SIG-M5 treated with dmso at 0.1 percent for 504 hours (cell line): Measurements from ENCODE around the gene DYRK2.
"Not testable (repeated sequence)": the region's sequence is repeated elsewhere in the genome, so short reads cannot be mapped to it uniquely, and the experiment has no call there.

Experiments used
- DNase-seq: peaks from one replicate; lab custom pipeline; 2025; ENCODE audit not compliant: unreplicated experiment; lab: John Stamatoyannopoulos, UW

DYRK2 gene

DNA sequence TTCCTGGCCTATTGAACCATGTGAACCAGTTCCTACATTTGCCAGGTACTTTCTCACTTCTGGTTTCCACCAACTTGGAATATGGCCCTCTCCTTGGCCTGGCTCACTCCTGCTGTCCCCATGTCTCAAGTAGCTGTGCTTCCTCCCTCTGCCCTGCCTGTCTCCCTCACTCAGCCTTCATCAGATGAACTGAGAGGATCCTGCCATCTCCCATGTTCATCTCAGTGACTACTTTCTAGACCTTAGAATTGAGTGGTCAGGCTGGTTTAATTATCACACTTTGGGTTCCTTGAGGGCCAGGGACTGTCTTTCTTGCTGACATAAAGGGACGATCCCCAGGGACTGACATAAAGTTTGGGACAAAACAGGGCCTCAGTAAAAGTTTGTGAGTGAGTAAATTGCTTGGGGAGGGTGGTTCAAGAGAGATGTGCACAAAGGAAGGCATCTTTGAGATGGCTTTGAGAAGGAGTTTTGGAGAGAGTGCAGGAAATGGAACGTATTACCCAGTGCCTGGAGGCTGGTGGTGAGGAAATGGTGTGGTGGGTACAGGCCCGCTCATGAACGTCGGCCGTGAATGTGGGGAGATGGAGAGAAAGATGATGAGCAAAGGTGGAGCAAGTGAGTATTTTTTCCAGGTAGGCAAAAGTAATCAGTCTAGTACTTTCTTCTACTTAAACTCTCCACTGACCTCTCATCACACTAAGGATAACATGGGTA is 20.8 kb downstream of the DYRK2 start:
- no peak for DNase-seq

GRCh38 chr12:67669934-67670631 is 21.5 kb downstream of the DYRK2 start:
- no peak for DNase-seq

- DNase-seq: no peak
Observed at GRCh38 chr12:67671419-67671818, 22.9 kb downstream of the DYRK2 start.

- DNase-seq: no peak
Observed at GRCh38 chr12:67671892-67672291, 23.3 kb downstream of the DYRK2 start.

GRCh38 chr12:67672507-67672906 is 24.0 kb downstream of the DYRK2 start:
- not testable (repeated sequence) for DNase-seq

DNA sequence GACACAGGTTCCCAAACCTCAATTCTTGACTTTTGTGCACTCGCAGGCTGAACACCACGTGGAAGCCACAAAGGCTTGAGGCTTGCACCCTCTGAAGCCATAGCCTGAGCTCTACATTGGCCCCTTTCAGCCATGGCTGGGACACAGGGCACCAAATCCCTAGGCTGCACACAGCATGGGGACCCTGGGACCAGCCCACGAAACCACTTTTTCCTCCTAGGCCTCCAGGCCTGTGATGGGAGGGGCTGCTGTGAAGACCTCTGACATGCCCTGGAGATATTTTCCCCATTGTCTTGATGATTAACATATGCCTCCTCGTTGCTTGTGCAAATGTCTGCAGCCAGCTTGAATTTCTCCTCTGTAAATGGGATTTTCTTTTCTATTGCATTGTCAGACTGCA is 25.0 kb downstream of the DYRK2 start:
- DNase-seq: not testable (repeated sequence)

- DNase-seq: no peak
Observed at GRCh38 chr12:67674417-67674816, 25.9 kb downstream of the DYRK2 start.

- no peak for DNase-seq
Observed at GRCh38 chr12:67676624-67677023, 28.1 kb downstream of the DYRK2 start.

- no peak for DNase-seq
Observed at GRCh38 chr12:67677166-67677565, 28.6 kb downstream of the DYRK2 start.

- no peak for DNase-seq
Observed at GRCh38 chr12:67681105-67681778, 32.7 kb downstream of the DYRK2 start.

- no peak for DNase-seq
Observed at GRCh38 chr12:67681941-67682620, 33.5 kb downstream of the DYRK2 start.

DNA sequence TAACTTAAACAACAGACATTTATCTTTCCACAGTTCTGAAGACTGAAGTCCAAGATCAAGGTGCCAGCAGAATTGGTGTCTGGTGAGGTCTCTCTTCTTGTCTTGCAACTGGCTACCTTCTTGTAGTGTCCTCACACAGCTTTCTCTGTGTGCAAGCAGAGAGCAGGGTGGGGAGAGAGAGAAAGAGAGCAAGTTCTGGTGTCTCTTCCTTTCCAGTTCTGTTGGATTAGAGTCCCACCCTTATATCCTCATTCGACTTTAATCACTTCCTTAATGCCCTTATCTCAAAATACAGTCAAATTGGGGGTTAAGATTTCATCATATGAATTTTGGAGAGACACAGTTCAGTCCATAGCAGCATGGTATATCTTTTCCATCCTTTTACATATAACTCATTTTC is 40.8 kb downstream of the DYRK2 start:
- DNase-seq: no peak

DNA sequence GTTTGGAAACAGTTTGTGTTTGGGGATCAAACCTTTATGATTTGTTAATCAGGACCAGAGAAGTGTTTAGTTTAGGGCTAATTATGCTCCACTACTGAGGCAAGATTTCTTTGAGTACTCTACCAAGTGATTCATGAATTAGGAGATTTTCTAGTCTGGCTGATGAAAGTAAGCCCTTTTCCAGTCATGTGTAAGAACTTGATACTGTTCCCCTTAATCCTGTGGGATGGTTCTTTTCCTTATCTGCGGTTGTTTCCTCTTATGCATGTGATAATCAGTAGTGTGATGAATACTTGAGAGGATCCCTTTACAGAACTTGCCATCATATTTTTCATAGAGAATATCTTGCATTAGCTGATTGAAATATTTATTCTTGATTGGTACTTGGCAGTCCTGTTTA is 42.1 kb downstream of the DYRK2 start:
- DNase-seq: no peak

DNA sequence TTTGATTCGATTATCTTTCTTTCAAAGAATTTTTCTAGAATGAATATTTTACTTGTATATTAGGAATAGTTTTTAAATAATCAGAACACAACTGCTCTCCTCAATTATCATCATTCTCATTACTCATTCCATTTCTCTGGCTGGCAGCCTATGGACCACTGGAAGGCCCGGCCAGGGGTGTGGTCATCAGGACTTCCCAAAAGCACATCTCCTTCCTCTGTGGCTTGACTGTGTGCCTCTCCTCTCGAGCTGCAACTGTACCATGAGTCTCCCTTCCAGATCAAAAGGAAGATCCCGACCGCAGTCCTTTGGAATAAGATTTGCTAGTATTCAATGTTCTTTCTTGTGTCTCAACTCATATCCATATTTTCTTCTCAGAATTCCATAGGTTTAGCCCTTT is 42.7 kb downstream of the DYRK2 start:
- no peak for DNase-seq

DNA sequence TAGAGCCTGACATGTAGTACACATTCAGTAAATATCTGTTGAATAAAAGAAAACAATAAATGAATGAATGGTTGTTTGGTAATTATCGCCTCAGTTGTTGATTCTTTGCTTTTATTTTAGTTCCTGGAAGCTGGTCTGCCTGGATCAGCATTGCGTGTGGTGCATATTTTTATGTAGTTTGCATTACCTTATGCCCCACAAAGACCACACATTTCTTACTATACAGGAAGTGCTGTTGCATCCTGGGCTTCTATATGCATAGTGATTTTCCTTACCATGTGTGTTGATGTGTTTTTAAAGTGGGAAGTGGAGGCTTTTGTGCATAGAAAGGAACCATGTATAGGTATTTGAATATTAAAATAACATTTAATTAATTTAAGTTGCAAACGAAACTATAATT is 43.6 kb downstream of the DYRK2 start:
- DNase-seq: no peak

DNA sequence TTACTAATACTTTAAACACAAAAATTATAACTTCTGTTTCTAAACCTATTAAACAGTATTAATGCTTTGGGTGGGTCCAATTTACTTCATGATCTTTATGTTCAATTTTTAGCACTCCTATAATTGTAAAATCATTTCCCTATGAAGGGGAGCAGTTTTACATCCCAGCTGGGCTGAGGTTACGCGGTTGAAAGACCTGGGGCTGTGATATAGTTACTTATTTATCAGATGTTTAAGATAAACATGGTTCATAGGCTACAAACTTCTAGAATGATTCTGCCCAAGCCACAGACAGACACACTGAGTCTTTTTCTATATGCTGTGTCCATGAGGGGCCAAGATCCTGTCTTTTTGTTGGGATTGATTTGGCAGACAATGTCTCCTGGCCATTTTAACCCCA is 44.4 kb downstream of the DYRK2 start:
- no peak for DNase-seq

- no peak for DNase-seq
Observed at GRCh38 chr12:67693894-67694293, 45.3 kb downstream of the DYRK2 start.

DNA sequence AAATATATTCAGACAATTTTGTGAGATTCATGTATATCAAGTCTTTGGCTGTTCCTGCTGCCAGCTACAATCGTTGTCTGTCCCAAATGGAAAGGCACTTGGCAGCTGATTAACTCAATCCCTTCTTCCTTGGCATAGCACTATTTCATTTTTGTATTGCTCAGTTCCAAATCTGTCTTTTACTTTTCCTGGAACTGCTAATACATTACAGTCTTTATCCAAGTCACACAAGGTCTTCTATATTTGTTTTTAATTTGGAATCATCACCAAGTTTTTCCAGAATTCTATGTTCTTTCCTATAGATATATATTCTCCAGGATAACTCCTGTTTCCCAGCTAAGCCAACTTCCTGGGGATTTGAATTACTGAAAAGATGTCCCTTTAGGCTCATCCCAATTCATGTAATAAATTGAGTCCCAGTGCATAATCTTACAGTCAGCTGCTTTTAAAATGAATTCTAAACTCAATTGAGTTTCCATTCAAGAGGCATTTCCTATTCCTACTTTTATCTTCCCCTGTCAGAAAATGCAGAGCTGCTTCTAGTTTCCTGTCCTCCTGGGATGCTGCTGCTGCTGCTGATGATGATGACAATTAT is 45.9 kb downstream of the DYRK2 start:
- DNase-seq: no peak

- no peak for DNase-seq
Observed at GRCh38 chr12:67695974-67696373, 47.4 kb downstream of the DYRK2 start.

DNA sequence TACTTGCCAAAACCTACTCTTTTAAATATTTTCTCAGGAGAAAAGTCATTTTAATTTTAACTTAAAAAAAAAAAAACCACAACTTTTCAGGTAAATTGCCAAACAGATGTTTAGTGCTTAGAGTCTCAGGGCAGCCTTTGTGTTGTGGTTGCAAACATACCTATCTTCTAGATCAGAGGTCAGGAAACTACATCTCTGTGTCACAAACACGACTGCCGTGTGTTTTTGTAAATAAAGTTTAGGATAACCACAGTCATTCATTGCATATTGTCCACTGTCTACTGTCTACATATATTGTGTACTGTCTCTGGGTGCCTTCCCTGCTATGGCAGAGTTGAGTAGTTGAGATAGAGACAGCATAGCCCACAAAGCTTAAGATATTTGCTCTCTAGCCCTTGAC is 48.9 kb downstream of the DYRK2 start:
- no peak for DNase-seq

DNA sequence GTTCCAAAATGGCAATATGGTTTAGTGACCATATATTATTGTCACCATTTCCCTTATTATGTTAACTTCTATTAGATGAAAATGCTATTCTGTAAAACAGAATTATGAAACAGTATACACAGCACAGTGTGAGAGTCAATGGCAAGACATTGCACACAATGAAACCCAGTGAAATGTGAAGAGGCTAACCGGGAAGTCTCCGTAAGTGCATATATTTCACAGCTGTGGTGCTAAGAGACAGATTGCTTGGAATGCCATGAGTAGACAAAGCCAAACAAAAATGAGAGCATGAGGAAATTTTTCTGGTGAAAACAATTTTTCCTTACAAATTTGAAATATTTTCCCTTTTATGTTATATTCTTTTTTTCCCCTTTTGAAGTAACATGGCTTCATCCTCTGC is 49.4 kb downstream of the DYRK2 start:
- no peak for DNase-seq
